Liver (tissue), 10 donors: ENCODE measurements around the gene CST4. TPM values are rescaled to one million over a fixed set of nuclear protein-coding genes. Genes with fewer than 3 reads are reported as not detected.
"Not testable (repeated sequence)": the region's sequence is repeated elsewhere in the genome, so short reads cannot be mapped to it uniquely, and the experiment has no call there.

ENCODE experiments used
- DNase-seq: peaks from one replicate; pipeline ENCODE4 v3.0.0-alpha.2; 2017; ENCODE audit warnings: low spot score
- H3K27ac ChIP-seq, 2 donors: one replicate each; pipeline ENCODE4 v1.7.0; 2013; ENCODE audit warnings: inconsistent platforms in 2 of 2, low read length in 2 of 2, control low read depth in 1 of 2, low read depth in 1 of 2, mild to moderate bottlenecking in 1 of 2
- H3K27me3 ChIP-seq, 4 donors: one replicate each; pipeline versions ENCODE4 v1.6.1 to v1.7.0; 2013; ENCODE audit warnings: low read length in 3 of 4, inconsistent platforms in 1 of 4, mild to moderate bottlenecking in 1 of 4, moderate library complexity in 1 of 4; ENCODE audit not compliant: control insufficient read depth in 4 of 4, insufficient read depth in 4 of 4
- H3K36me3 ChIP-seq, 4 donors: one replicate each; pipeline versions ENCODE4 v1.6.1 to v1.7.0; 2013; ENCODE audit warnings: low read length in 3 of 4, mild to moderate bottlenecking in 3 of 4, low read depth in 1 of 4, moderate library complexity in 1 of 4; ENCODE audit not compliant: control insufficient read depth in 4 of 4, insufficient read depth in 3 of 4
- H3K4me1 ChIP-seq, 4 donors: one replicate each; pipeline versions ENCODE4 v1.6.1 to v1.7.0; 2013; ENCODE audit warnings: low read length in 3 of 4, mild to moderate bottlenecking in 3 of 4, moderate library complexity in 1 of 4; ENCODE audit not compliant: control insufficient read depth in 4 of 4, insufficient read depth in 4 of 4
- H3K4me3 ChIP-seq, 3 donors: one replicate each; pipeline versions ENCODE4 v1.6.1 to v1.7.0; 2013; ENCODE audit warnings: low read length in 3 of 3, control low read depth in 1 of 3, low read depth in 1 of 3, mild to moderate bottlenecking in 1 of 3
- H3K9ac ChIP-seq, 2 donors: one replicate each; pipeline ENCODE4 v1.7.0; 2013; ENCODE audit warnings: low read length in 2 of 2, mild to moderate bottlenecking in 2 of 2, moderate library complexity in 2 of 2, control low read depth in 1 of 2, low read depth in 1 of 2
- H3K9me3 ChIP-seq, 4 donors: one replicate each; pipeline versions ENCODE4 v1.6.1 to v1.7.0; 2013; ENCODE audit warnings: low read length in 3 of 4; ENCODE audit not compliant: control insufficient read depth in 4 of 4
- CTCF ChIP-seq: fragments of 150-350 bp; IDR thresholded peaks from 2 replicates; pipeline ENCODE4 v1.5.1; 2017; ENCODE audit warnings: improper control_type of control experiment, low read depth, low read length; ENCODE audit not compliant: missing input control
- EGR1 ChIP-seq, 2 donors: IDR thresholded peaks; 2 replicates each; pipeline ENCODE4 v1.6.1; 2016 to 2018; ENCODE audit warnings: antibody characterized with exemption in 2 of 2, low read depth in 2 of 2
- FOXA1 ChIP-seq: IDR thresholded peaks from 2 replicates; pipeline ENCODE4 v1.6.1; 2016; ENCODE audit warnings: antibody characterized with exemption
- FOXA2 ChIP-seq: IDR thresholded peaks from 2 replicates; pipeline ENCODE4 v1.6.1; 2016; ENCODE audit warnings: antibody characterized with exemption
- GABPA ChIP-seq, 2 donors: IDR thresholded peaks in 1 of 2; conservative IDR thresholded peaks in 1 of 2; 2 replicates each; pipeline ENCODE4 v1.6.1; 2016; ENCODE audit warnings: antibody characterized with exemption in 2 of 2, mild to moderate bottlenecking in 1 of 2, moderate library complexity in 1 of 2
- HNF4A ChIP-seq, 2 donors: conservative IDR thresholded peaks; 2 replicates each; pipeline ENCODE4 v1.6.1; 2016; ENCODE audit warnings: antibody characterized with exemption in 2 of 2, mild to moderate bottlenecking in 2 of 2
- HNF4G ChIP-seq: IDR thresholded peaks from 2 replicates; pipeline ENCODE4 v1.6.1; 2016; ENCODE audit warnings: antibody characterized with exemption
- JUND ChIP-seq, 2 donors: IDR thresholded peaks; 2 replicates each; pipeline ENCODE4 v1.6.1; 2016; ENCODE audit warnings: antibody characterized with exemption in 2 of 2
- NR2F2 ChIP-seq: IDR thresholded peaks from 2 replicates; pipeline ENCODE4 v1.6.1; 2016; ENCODE audit warnings: antibody characterized with exemption
- RAD21 ChIP-seq, 2 donors: IDR thresholded peaks; 2 replicates each; pipeline ENCODE4 v1.6.1; 2016; ENCODE audit warnings: antibody characterized with exemption in 2 of 2, mild to moderate bottlenecking in 2 of 2
- REST ChIP-seq: IDR thresholded peaks from 2 replicates; pipeline ENCODE4 v1.6.1; 2016; ENCODE audit warnings: antibody characterized with exemption, mild to moderate bottlenecking
- RXRA ChIP-seq, 2 donors: IDR thresholded peaks; 2 replicates each; pipeline ENCODE4 v1.6.1; 2017 to 2018; ENCODE audit warnings: antibody characterized with exemption in 2 of 2, mild to moderate bottlenecking in 1 of 2
- SP1 ChIP-seq: IDR thresholded peaks from 2 replicates; pipeline ENCODE4 v1.6.1; 2018; ENCODE audit warnings: antibody characterized with exemption, mild to moderate bottlenecking
- YY1 ChIP-seq: IDR thresholded peaks from 2 replicates; pipeline ENCODE4 v1.6.1; 2016; ENCODE audit warnings: antibody characterized with exemption, mild to moderate bottlenecking
- WGBS: extraction: QIAGEN DNeasy Blood & Tissue Kit; methylation state at CpG from one replicate; pipeline ENCODE4 v1.1.7; 2013; 5-methylcytosine and 5-hydroxymethylcytosine counted together
- polyA plus RNA-seq, 2 donors: library from polyadenylated mRNA; stranded (reverse) in 1 of 2; unstranded in 1 of 2; fragments of 200-250 nt in 1 of 2; fragments of >200 nt in 1 of 2; fragmentation: Nextera tagmentation in 1 of 2; extraction: Ambion mirVana in 1 of 2; gene quantifications; one replicate each; pipeline versions ENCODE4 v1.2.1 to v1.2.3, GENCODE V29; 2013 to 2015
- small RNA-seq: library from RNA; depleted of rRNA; stranded (forward); fragments of <200 nt; gene quantifications from one replicate; pipeline ENCODE3, GENCODE V24; 2014
- total RNA-seq, 2 donors: library from RNA; depleted of rRNA; stranded (reverse); fragments of >200 nt; gene quantifications; one replicate each; pipeline ENCODE4 v1.2.3, GENCODE V29; 2014
- TF ChIP-seq, protein P1 (sequence below): IDR thresholded peaks from 2 replicates; pipeline ENCODE4 v1.6.1; 2016; ENCODE audit warnings: antibody characterized with exemption
- TF ChIP-seq, protein P2 (sequence below): IDR thresholded peaks from 2 replicates; pipeline ENCODE4 v1.6.1; 2016; ENCODE audit warnings: antibody characterized with exemption
- donor health status: healthy.
- donor health status: healthy.
- donor health status: healthy.
- donor health status: healthy.
- donor health status: healthy.

CST4 gene
- total and polyA plus RNA-seq, 4 donors, result not detected

- H3K9ac ChIP-seq, result peak overlapping the region; percentile 56 to 57
- no peaks in the 10 kb centered on the region for H3K27me3 ChIP-seq
- WGBS, result 67% methylated on average over 19 of the region's 19 CpGs
- peaks cover 13 to 32% (median 21%) of the 10 kb centered on the region in 4 donors for H3K4me1 ChIP-seq
- no peak for DNase-seq
- peaks cover 6 to 20% (median 10%) of the 10 kb centered on the region in 4 donors for H3K36me3 ChIP-seq
- peak overlapping the region; percentile 81 to 82 (median 81) for H3K4me3 ChIP-seq
- TF ChIP-seq HNF4G (no peak), REST (no peak), JUND (IDR thresholded peaks at IDR 0.05) (no peak), RXRA (IDR thresholded peaks at IDR 0.05) (peak; percentile 51 to 73), CTCF (no peak), FOXA2 (no peak), NR2F2 (no peak), HNF4A (conservative IDR thresholded peaks at IDR 0.05) (peak; percentile 20 to 33), FOXA1 (no peak), GABPA (IDR thresholded peaks at IDR 0.05 in 1 of 2, conservative IDR thresholded peaks at IDR 0.05 in 1 of 2) (no peak), EGR1 (IDR thresholded peaks at IDR 0.05; ENCODE audit: low read depth in 2 of 2) (no peak), SP1 (no peak), YY1 (no peak), RAD21 (IDR thresholded peaks at IDR 0.05) (no peak)
- TF ChIP-seq, protein P1, sequence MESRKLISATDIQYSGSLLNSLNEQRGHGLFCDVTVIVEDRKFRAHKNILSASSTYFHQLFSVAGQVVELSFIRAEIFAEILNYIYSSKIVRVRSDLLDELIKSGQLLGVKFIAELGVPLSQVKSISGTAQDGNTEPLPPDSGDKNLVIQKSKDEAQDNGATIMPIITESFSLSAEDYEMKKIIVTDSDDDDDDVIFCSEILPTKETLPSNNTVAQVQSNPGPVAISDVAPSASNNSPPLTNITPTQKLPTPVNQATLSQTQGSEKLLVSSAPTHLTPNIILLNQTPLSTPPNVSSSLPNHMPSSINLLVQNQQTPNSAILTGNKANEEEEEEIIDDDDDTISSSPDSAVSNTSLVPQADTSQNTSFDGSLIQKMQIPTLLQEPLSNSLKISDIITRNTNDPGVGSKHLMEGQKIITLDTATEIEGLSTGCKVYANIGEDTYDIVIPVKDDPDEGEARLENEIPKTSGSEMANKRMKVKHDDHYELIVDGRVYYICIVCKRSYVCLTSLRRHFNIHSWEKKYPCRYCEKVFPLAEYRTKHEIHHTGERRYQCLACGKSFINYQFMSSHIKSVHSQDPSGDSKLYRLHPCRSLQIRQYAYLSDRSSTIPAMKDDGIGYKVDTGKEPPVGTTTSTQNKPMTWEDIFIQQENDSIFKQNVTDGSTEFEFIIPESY, result no peak
- TF ChIP-seq, protein P2, sequence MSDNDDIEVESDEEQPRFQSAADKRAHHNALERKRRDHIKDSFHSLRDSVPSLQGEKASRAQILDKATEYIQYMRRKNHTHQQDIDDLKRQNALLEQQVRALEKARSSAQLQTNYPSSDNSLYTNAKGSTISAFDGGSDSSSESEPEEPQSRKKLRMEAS, result no peak
- H3K27ac ChIP-seq, result peak overlapping the region; percentile 4 to 47
- H3K9me3 ChIP-seq, result no peaks in the 10 kb centered on the region
These were observed 52.5 kb downstream of the CST4 start for GRCh38 chr20:23636182-23636907.

GRCh38 chr20:23635768-23636090 is 53.1 kb downstream of the CST4 start:
- H3K27me3 ChIP-seq, DNase-seq, H3K9ac ChIP-seq, H3K9me3 ChIP-seq: not testable (repeated sequence)
- H3K36me3 ChIP-seq, result peaks cover 6 to 20% (median 10%) of the 10 kb centered on the region in 4 donors
- peak overlapping the region in 2 of 3 donors; percentile 81 to 82 for H3K4me3 ChIP-seq
- WGBS, result 34% methylated on average over 1 of the region's 2 CpGs
- peaks cover 13 to 28% (median 21%) of the 10 kb centered on the region in 4 donors for H3K4me1 ChIP-seq
- peak overlapping the region; percentile 4 to 47 for H3K27ac ChIP-seq

Small RNA genes within 50 kb of the gene (small RNA-seq; reads per million reads assigned to genes)
- not detected for gene CST2P1

Other genes starting within 250 kb of the CST4 start
- not detected for gene CSTL1, start 249.4 kb downstream of the CST4 start, total RNA-seq
- gene CSTL1, start 249.4 kb downstream of the CST4 start, polyA plus RNA-seq, result not detected
- gene CST11, start 236.2 kb downstream of the CST4 start, total RNA-seq, result not detected
- not detected for gene CST11, start 236.2 kb downstream of the CST4 start, polyA plus RNA-seq
- gene CST8, start 197.9 kb downstream of the CST4 start, total RNA-seq, result not detected
- gene CST8, start 197.9 kb downstream of the CST4 start, polyA plus RNA-seq, result not detected
- not detected for gene CST9L, start 120.6 kb downstream of the CST4 start, total RNA-seq
- gene CST9L, start 120.6 kb downstream of the CST4 start, polyA plus RNA-seq, result not detected
- not detected for gene CST9, start 83.1 kb downstream of the CST4 start, total RNA-seq
- gene CST9, start 83.1 kb downstream of the CST4 start, polyA plus RNA-seq, result not detected
- gene CST3, start 51.1 kb downstream of the CST4 start, total RNA-seq, result 100 to 1,000 TPM; 153 to 364 TPM
- gene CST3, start 51.1 kb downstream of the CST4 start, polyA plus RNA-seq, result 1,000 to 10,000 TPM in 1 of 2 donors, 100 to 1,000 TPM in 1; 662 to 1,712 TPM
- gene CST1, start 61.9 kb upstream of the CST4 start, total RNA-seq, result not detected
- not detected for gene CST1, start 61.9 kb upstream of the CST4 start, polyA plus RNA-seq
- not detected for gene CST2, start 137.7 kb upstream of the CST4 start, total RNA-seq
- gene CST2, start 137.7 kb upstream of the CST4 start, polyA plus RNA-seq, result not detected
- gene CST5, start 190.7 kb upstream of the CST4 start, total RNA-seq, result not detected
- not detected for gene CST5, start 190.7 kb upstream of the CST4 start, polyA plus RNA-seq